ENCODE data around the gene GUCA2A. TPM values are rescaled to one million over a fixed set of nuclear protein-coding genes. Genes with fewer than 3 reads are reported as not detected.
A peak's percentile ranks its signal among the peaks of the same experiment; 100 is the strongest.

GUCA2A gene
- total RNA-seq, 4 donors from 2014 or later = not detected

- Histone ChIP-seq H3K9me3 (no peaks in the 10 kb centered on the region), H3K27me3 (no peaks in the 10 kb centered on the region), H3K36me3 (peaks cover 0 to 72% (median 3%) of the 10 kb centered on the region in 3 donors), H3K27ac (no peak overlapping the region), H3K4me3 (no peak overlapping the region), H3K4me1 (peaks cover 0 to 5% (median 0%) of the 10 kb centered on the region in 4 donors)
- no peak for TF ChIP-seq POLR2A (IDR thresholded peaks at IDR 0.05)
- TF ChIP-seq CTCF (IDR thresholded peaks at IDR 0.05) = no peak
- no peak for TF ChIP-seq EP300 (IDR thresholded peaks at IDR 0.05)
- no peak for DNase-seq (ENCODE audit: low spot score in 2 of 2)
- 87 to 93% methylated on average over 8 of the region's 8 CpGs for WGBS, 2 donors
Observed at GRCh38 chr1:42191319-42191718, 26.8 kb upstream of the GUCA2A start.

GRCh38 chr1:42189931-42190853 lies 25.6 kb upstream of the GUCA2A start:
- Histone ChIP-seq H3K4me1 (peaks cover 0 to 6% (median 0%) of the 10 kb centered on the region in 4 donors), H3K27ac (no peak overlapping the region), H3K27me3 (no peaks in the 10 kb centered on the region), H3K4me3 (no peak overlapping the region), H3K36me3 (peaks cover 0 to 62% (median 3%) of the 10 kb centered on the region in 3 donors), H3K9me3 (no peaks in the 10 kb centered on the region)
- WGBS, 2 donors = 85 to 88% methylated on average over 6 of the region's 6 CpGs
- no peak for DNase-seq (ENCODE audit: low spot score in 2 of 2)
- TF ChIP-seq CTCF (IDR thresholded peaks at IDR 0.05) (no peak), POLR2A (IDR thresholded peaks at IDR 0.05) (no peak), EP300 (IDR thresholded peaks at IDR 0.05) (no peak)

GRCh38 chr1:42186152-42186551 lies 21.6 kb upstream of the GUCA2A start:
- 67 to 68% methylated on average over 3 of the region's 3 CpGs for WGBS, 2 donors
- peak overlapping the region in 1 of 4 donors; percentile 18 for H3K27ac ChIP-seq
- peaks cover 0 to 6% (median 0%) of the 10 kb centered on the region in 4 donors for H3K4me1 ChIP-seq
- peaks cover 0 to 57% (median 3%) of the 10 kb centered on the region in 3 donors for H3K36me3 ChIP-seq
- no peaks in the 10 kb centered on the region for H3K27me3 ChIP-seq
- no peaks in the 10 kb centered on the region for H3K9me3 ChIP-seq
- no peak for DNase-seq (ENCODE audit: low spot score in 2 of 2)
- H3K4me3 ChIP-seq = no peak overlapping the region
- TF ChIP-seq POLR2A (IDR thresholded peaks at IDR 0.05) = no peak
- no peak for TF ChIP-seq EP300 (IDR thresholded peaks at IDR 0.05)
- no peak for TF ChIP-seq CTCF (IDR thresholded peaks at IDR 0.05)

- no peaks in the 10 kb centered on the region for H3K27me3 ChIP-seq
- 89 to 90% methylated on average over 3 of the region's 3 CpGs for WGBS, 2 donors
- H3K9me3 ChIP-seq = no peaks in the 10 kb centered on the region
- H3K4me3 ChIP-seq = no peak overlapping the region
- H3K36me3 ChIP-seq = peaks cover 0 to 49% (median 3%) of the 10 kb centered on the region in 3 donors
- no peak for TF ChIP-seq CTCF (IDR thresholded peaks at IDR 0.05)
- no peak overlapping the region for H3K27ac ChIP-seq
- peaks cover 0 to 14% (median 0%) of the 10 kb centered on the region in 4 donors for H3K4me1 ChIP-seq
- no peak for DNase-seq (ENCODE audit: low spot score in 2 of 2)
Observed at GRCh38 chr1:42184616-42185015, 20.1 kb upstream of the GUCA2A start.

- H3K36me3 ChIP-seq = peaks cover 0 to 45% (median 3%) of the 10 kb centered on the region in 3 donors
- TF ChIP-seq CTCF (IDR thresholded peaks at IDR 0.05) (no peak), POLR2A (IDR thresholded peaks at IDR 0.05) (no peak), EP300 (IDR thresholded peaks at IDR 0.05) (no peak)
Observed at GRCh38 chr1:42183957-42184268, 19.4 kb upstream of the GUCA2A start.

More at GRCh38 chr1:42183957-42184268, 19.4 kb upstream of the GUCA2A start:
- no peaks in the 10 kb centered on the region for H3K27me3 ChIP-seq
- 94 to 95% methylated on average over 6 of the region's 6 CpGs for WGBS, 2 donors
- H3K4me3 ChIP-seq = no peak overlapping the region
- peaks cover 0 to 21% (median 0%) of the 10 kb centered on the region in 4 donors for H3K4me1 ChIP-seq
- no peaks in the 10 kb centered on the region for H3K9me3 ChIP-seq
- no peak overlapping the region for H3K27ac ChIP-seq
- no peak for DNase-seq (ENCODE audit: low spot score in 2 of 2)
